ENCODE measurements around the gene UGT1A8. TPM values are rescaled to one million over a fixed set of nuclear protein-coding genes. Genes with fewer than 3 reads are reported as not detected.

The UGT1A8 gene
- total and polyA plus RNA-seq, 2 donors (not counting 3 experiments of a cell fraction or from before 2014, with no cell fraction given) = not detected

DNA sequence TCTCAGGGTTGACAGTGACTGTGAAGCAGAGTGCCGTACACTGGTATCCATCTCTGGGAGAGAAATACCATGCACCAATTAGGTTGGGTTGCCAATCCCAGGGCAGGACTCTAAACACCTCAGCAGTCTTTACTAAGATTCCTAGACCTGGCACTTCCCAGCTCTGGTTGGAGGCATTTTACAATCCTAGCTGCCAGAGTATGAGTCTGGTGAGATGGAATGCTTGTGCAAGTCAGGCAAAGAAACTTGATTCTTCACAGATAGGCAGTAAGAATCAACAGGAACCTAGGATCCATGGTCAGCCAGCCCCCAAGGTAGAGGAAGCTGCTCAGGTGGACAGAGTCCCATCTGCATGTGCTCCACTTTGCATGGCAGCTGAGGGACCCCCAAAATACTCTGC, 89.3 kb downstream of the UGT1A8 start:
- ChIA-PET CTCF (interaction anchor here (0.8 to 1.4 kb wide), 3 partner anchors 18 to 258 kb away, joined by 3 to 5 read pairs (median 3); no protein-coding TSS in a partner anchor), POLR2A (no interaction called here)
- H3K9ac ChIP-seq (replicated peaks; ENCODE audit: extremely low read depth, insufficient read depth, low read length) = no peak overlapping the region
- no peaks in the 10 kb centered on the region for H3K9me1 ChIP-seq (replicated peaks; ENCODE audit: control insufficient read depth, extremely low read depth, insufficient read depth, low read length)
- intact Hi-C loops (cut with micrococcal nuclease) = no loop called here
- H3K9me3 ChIP-seq (replicated peaks; ENCODE audit: control insufficient read depth, insufficient read depth, low read length) = no peaks in the 10 kb centered on the region
- H3K4me1 ChIP-seq (ENCODE audit: control insufficient read depth, extremely low read depth, insufficient read depth, low read length) = peaks cover 2% of the 10 kb centered on the region
- H3K36me3 ChIP-seq (ENCODE audit: control insufficient read depth in 2 of 2, extremely low read depth in 1 of 2, insufficient read depth in 2 of 2, low read length in 2 of 2) = no peaks in the 10 kb centered on the region
- no peak overlapping the region for H3K4me3 ChIP-seq (replicated peaks in 1 of 3; ENCODE audit: insufficient read depth in 1 of 3, low read depth in 1 of 3, low read length in 3 of 3)
- TF ChIP-seq FOS (IDR thresholded peaks at IDR 0.05; ENCODE audit: borderline replicate concordance, insufficient read depth, low read length) = no peak
- no peak for TF ChIP-seq POLR2A (IDR thresholded peaks at IDR 0.05; ENCODE audit: low read depth, low read length)
- no peak for TF ChIP-seq JUN (IDR thresholded peaks at IDR 0.05; ENCODE audit: borderline replicate concordance, insufficient read depth, insufficient read length, low read depth)
- TF ChIP-seq POLR2AphosphoS5 (IDR thresholded peaks at IDR 0.05; ENCODE audit: insufficient read depth, low read depth, low read length) = no peak
- TF ChIP-seq, protein P1, sequence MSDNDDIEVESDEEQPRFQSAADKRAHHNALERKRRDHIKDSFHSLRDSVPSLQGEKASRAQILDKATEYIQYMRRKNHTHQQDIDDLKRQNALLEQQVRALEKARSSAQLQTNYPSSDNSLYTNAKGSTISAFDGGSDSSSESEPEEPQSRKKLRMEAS (IDR thresholded peaks at IDR 0.05; ENCODE audit: insufficient read depth, insufficient read length) = no peak
- TF ChIP-seq, protein P2, sequence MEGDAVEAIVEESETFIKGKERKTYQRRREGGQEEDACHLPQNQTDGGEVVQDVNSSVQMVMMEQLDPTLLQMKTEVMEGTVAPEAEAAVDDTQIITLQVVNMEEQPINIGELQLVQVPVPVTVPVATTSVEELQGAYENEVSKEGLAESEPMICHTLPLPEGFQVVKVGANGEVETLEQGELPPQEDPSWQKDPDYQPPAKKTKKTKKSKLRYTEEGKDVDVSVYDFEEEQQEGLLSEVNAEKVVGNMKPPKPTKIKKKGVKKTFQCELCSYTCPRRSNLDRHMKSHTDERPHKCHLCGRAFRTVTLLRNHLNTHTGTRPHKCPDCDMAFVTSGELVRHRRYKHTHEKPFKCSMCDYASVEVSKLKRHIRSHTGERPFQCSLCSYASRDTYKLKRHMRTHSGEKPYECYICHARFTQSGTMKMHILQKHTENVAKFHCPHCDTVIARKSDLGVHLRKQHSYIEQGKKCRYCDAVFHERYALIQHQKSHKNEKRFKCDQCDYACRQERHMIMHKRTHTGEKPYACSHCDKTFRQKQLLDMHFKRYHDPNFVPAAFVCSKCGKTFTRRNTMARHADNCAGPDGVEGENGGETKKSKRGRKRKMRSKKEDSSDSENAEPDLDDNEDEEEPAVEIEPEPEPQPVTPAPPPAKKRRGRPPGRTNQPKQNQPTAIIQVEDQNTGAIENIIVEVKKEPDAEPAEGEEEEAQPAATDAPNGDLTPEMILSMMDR (IDR thresholded peaks at IDR 0.05; ENCODE audit: extremely low read depth in 1 of 2, insufficient read depth in 1 of 2, low read depth in 1 of 2, low read length in 2 of 2) = no peak
- no peak for TF ChIP-seq EZH2 (IDR thresholded peaks at IDR 0.05; ENCODE audit: borderline replicate concordance, low read depth, low read length, severe bottlenecking)
- TF ChIP-seq MYC (IDR thresholded peaks at IDR 0.05; ENCODE audit: low read depth, low read length) = no peak
- TF ChIP-seq GATA2 (IDR thresholded peaks at IDR 0.05; ENCODE audit: insufficient read depth, insufficient read length, low read depth, low read length) = no peak
- no peak for FAIRE-seq
- DNase-seq (ENCODE audit: low read depth, low spot score) = no peak
- no TSS peak for BruUV-seq (replicated peaks)
- no peak overlapping the region for H3K4me2 ChIP-seq (ENCODE audit: insufficient read depth, low read length)
- H4K20me1 ChIP-seq (replicated peaks; ENCODE audit: control insufficient read depth, extremely low read depth, insufficient read depth, low read length) = no peaks in the 10 kb centered on the region
- H3K27ac ChIP-seq (ENCODE audit: insufficient read depth, low read depth, low read length) = no peak overlapping the region
- no peaks in the 10 kb centered on the region for H3K79me2 ChIP-seq (ENCODE audit: control insufficient read depth, insufficient read depth, low read length)
- dilution Hi-C loops (cut with MboI; ENCODE audit: extremely low pct_ligation_motif_present, low sequenced_read_pairs) = no loop called here
- H3K27me3 ChIP-seq (ENCODE audit: control insufficient read depth in 2 of 2, insufficient read depth in 2 of 2, low read length in 2 of 2) = no peaks in the 10 kb centered on the region
- H2AFZ ChIP-seq (ENCODE audit: low read depth, low read length) = no peak overlapping the region

Data from endothelial cell of umbilical vein (primary cell).